Esophagus (tissue), 2 donors: ENCODE data around the gene LHFPL6. TPM values are rescaled to one million over a fixed set of nuclear protein-coding genes. Genes with fewer than 3 reads are reported as not detected.

Experiments
- H3K27ac ChIP-seq, 2 donors: one replicate each; pipeline ENCODE4 v1.5.1; 2013; ENCODE audit warnings: low read depth in 2 of 2, mild to moderate bottlenecking in 2 of 2, inconsistent platforms in 1 of 2, low read length in 1 of 2, moderate library complexity in 1 of 2
- H3K27me3 ChIP-seq, 2 donors: one replicate each; pipeline ENCODE4 v1.6.1; 2013; ENCODE audit warnings: low read length in 2 of 2, control low read depth in 1 of 2, mild to moderate bottlenecking in 1 of 2; ENCODE audit not compliant: insufficient read depth in 2 of 2, control insufficient read depth in 1 of 2
- H3K36me3 ChIP-seq, 2 donors: one replicate each; pipeline ENCODE4 v1.6.1; 2013; ENCODE audit warnings: low read length in 1 of 2; ENCODE audit not compliant: control insufficient read depth in 2 of 2, insufficient read depth in 2 of 2
- H3K4me1 ChIP-seq, 2 donors: one replicate each; pipeline ENCODE4 v1.6.1; 2013; ENCODE audit warnings: low read length in 1 of 2; ENCODE audit not compliant: control insufficient read depth in 2 of 2, insufficient read depth in 2 of 2
- H3K4me3 ChIP-seq, 2 donors: one replicate each; pipeline ENCODE4 v1.5.1; 2013; ENCODE audit warnings: low read length in 2 of 2, mild to moderate bottlenecking in 2 of 2, low read depth in 1 of 2, moderate library complexity in 1 of 2
- H3K9me3 ChIP-seq, 2 donors: one replicate each; pipeline ENCODE4 v1.6.1; 2013; ENCODE audit warnings: mild to moderate bottlenecking in 2 of 2, low read depth in 1 of 2, low read length in 1 of 2, moderate library complexity in 1 of 2; ENCODE audit not compliant: control insufficient read depth in 2 of 2, insufficient read depth in 1 of 2
- WGBS, 2 donors: extraction: QIAGEN DNeasy Blood & Tissue Kit; methylation state at CpG; one replicate each; pipeline ENCODE4 v1.1.7; 2013; 5-methylcytosine and 5-hydroxymethylcytosine counted together
- polyA plus RNA-seq, 2 donors: library from polyadenylated mRNA; stranded (reverse); fragments of 200-250 nt; gene quantifications; one replicate each; pipeline ENCODE4 v1.2.3, GENCODE V29; 2013
- donor health status: healthy with polysubstance abuse.
- donor health status: Bipolar disorder and iron deficiency.

Gene LHFPL6
- polyA plus RNA-seq, 2 donors: 2.6 to 11.2 TPM

GRCh38 chr13:39462906-39463305 lies 140.1 kb downstream of the LHFPL6 start:
- H3K27ac ChIP-seq: no peak overlapping the region
- H3K27me3 ChIP-seq: no peaks in the 10 kb centered on the region
- H3K36me3 ChIP-seq: no peaks in the 10 kb centered on the region
- 96 to 97% methylated on average over 4 of the region's 4 CpGs for WGBS, 2 donors
- no peaks in the 10 kb centered on the region for H3K4me1 ChIP-seq
- H3K9me3 ChIP-seq: no peaks in the 10 kb centered on the region
- H3K4me3 ChIP-seq: no peak overlapping the region

- no peaks in the 10 kb centered on the region for H3K4me1 ChIP-seq
- WGBS, 2 donors: 80 to 85% methylated on average over 2 of the region's 2 CpGs
- no peaks in the 10 kb centered on the region for H3K27me3 ChIP-seq
- no peaks in the 10 kb centered on the region for H3K9me3 ChIP-seq
- no peak overlapping the region for H3K27ac ChIP-seq
- no peaks in the 10 kb centered on the region for H3K36me3 ChIP-seq
- H3K4me3 ChIP-seq: no peak overlapping the region
Measured at GRCh38 chr13:39462428-39462827, 140.6 kb downstream of the LHFPL6 start.

GRCh38 chr13:39461685-39462266 lies 141.2 kb downstream of the LHFPL6 start:
- H3K36me3 ChIP-seq: no peaks in the 10 kb centered on the region
- no peaks in the 10 kb centered on the region for H3K9me3 ChIP-seq
- 80 to 83% methylated on average over 1 of the region's 1 CpG for WGBS, 2 donors
- H3K27ac ChIP-seq: no peak overlapping the region
- H3K4me1 ChIP-seq: no peaks in the 10 kb centered on the region
- no peaks in the 10 kb centered on the region for H3K27me3 ChIP-seq
- H3K4me3 ChIP-seq: no peak overlapping the region

GRCh38 chr13:39457274-39457673 lies 145.7 kb downstream of the LHFPL6 start:
- no peaks in the 10 kb centered on the region for H3K36me3 ChIP-seq
- H3K27me3 ChIP-seq: no peaks in the 10 kb centered on the region
- no peaks in the 10 kb centered on the region for H3K9me3 ChIP-seq
- WGBS, 2 donors: 95 to 97% methylated on average over 1 of the region's 1 CpG
- H3K27ac ChIP-seq: no peak overlapping the region
- H3K4me3 ChIP-seq: no peak overlapping the region
- H3K4me1 ChIP-seq: no peaks in the 10 kb centered on the region

GRCh38 chr13:39455521-39456175 lies 147.3 kb downstream of the LHFPL6 start:
- no peaks in the 10 kb centered on the region for H3K36me3 ChIP-seq
- no peak overlapping the region for H3K4me3 ChIP-seq
- H3K27ac ChIP-seq: no peak overlapping the region
- H3K9me3 ChIP-seq: no peaks in the 10 kb centered on the region
- no peaks in the 10 kb centered on the region for H3K27me3 ChIP-seq
- 55 to 63% methylated on average over 4 of the region's 4 CpGs for WGBS, 2 donors
- H3K4me1 ChIP-seq: no peaks in the 10 kb centered on the region

GRCh38 chr13:39452834-39453233 lies 150.2 kb downstream of the LHFPL6 start:
- 76 to 77% methylated on average over 1 of the region's 1 CpG for WGBS, 2 donors
- H3K4me1 ChIP-seq: peaks cover 0 to 3% of the 10 kb centered on the region in 2 donors
- no peaks in the 10 kb centered on the region for H3K9me3 ChIP-seq
- H3K27ac ChIP-seq: no peak overlapping the region
- no peaks in the 10 kb centered on the region for H3K27me3 ChIP-seq
- H3K4me3 ChIP-seq: no peak overlapping the region
- H3K36me3 ChIP-seq: no peaks in the 10 kb centered on the region

- Histone ChIP-seq H3K27ac (no peak overlapping the region), H3K4me1 (peaks cover 0 to 3% of the 10 kb centered on the region in 2 donors), H3K9me3 (no peaks in the 10 kb centered on the region), H3K36me3 (no peaks in the 10 kb centered on the region), H3K27me3 (no peaks in the 10 kb centered on the region), H3K4me3 (no peak overlapping the region)
- 79 to 88% methylated on average over 3 of the region's 3 CpGs for WGBS, 2 donors
Measured at GRCh38 chr13:39452417-39452816, 150.6 kb downstream of the LHFPL6 start.

GRCh38 chr13:39451860-39452301 lies 151.1 kb downstream of the LHFPL6 start:
- WGBS, 2 donors: 45 to 50% methylated on average over 4 of the region's 4 CpGs
- Histone ChIP-seq H3K9me3 (no peaks in the 10 kb centered on the region), H3K36me3 (no peaks in the 10 kb centered on the region), H3K4me1 (peaks cover 0 to 3% of the 10 kb centered on the region in 2 donors), H3K4me3 (no peak overlapping the region), H3K27ac (no peak overlapping the region), H3K27me3 (no peaks in the 10 kb centered on the region)

GRCh38 chr13:39451301-39451700 lies 151.7 kb downstream of the LHFPL6 start:
- Histone ChIP-seq H3K36me3 (no peaks in the 10 kb centered on the region), H3K4me3 (no peak overlapping the region), H3K27me3 (no peaks in the 10 kb centered on the region), H3K9me3 (no peaks in the 10 kb centered on the region), H3K27ac (no peak overlapping the region), H3K4me1 (peaks cover 0 to 3% of the 10 kb centered on the region in 2 donors)
- WGBS, 2 donors: 5% methylated on average over 1 of the region's 1 CpG

GRCh38 chr13:39450176-39450575 lies 152.8 kb downstream of the LHFPL6 start:
- no peaks in the 10 kb centered on the region for H3K27me3 ChIP-seq
- peaks cover 0 to 3% of the 10 kb centered on the region in 2 donors for H3K4me1 ChIP-seq
- no peaks in the 10 kb centered on the region for H3K36me3 ChIP-seq
- no peaks in the 10 kb centered on the region for H3K9me3 ChIP-seq
- H3K27ac ChIP-seq: no peak overlapping the region
- H3K4me3 ChIP-seq: no peak overlapping the region
